ENCODE measurements around the gene SYT17.

Gene SYT17

GRCh38 chr16:19297454-19297853 is 129.4 kb downstream of the SYT17 start:
- H3K27ac ChIP-seq, result no peak overlapping the region
- ChIA-PET CTCF (interaction anchor here (0.6 kb wide), 1 partner anchor 32 kb away, joined by 4 read pairs; no protein-coding TSS in a partner anchor), POLR2A (ENCODE audit: low non-redundant PET) (no interaction called here)
- no peak for DNase-seq (ENCODE audit: low spot score)
- TF ChIP-seq CTCF (conservative IDR thresholded peaks at IDR 0.05; ENCODE audit: low read depth), result no peak

GRCh38 chr16:19299565-19299964 is 131.5 kb downstream of the SYT17 start:
- H3K27ac ChIP-seq, result no peak overlapping the region
- TF ChIP-seq CTCF (conservative IDR thresholded peaks at IDR 0.05; ENCODE audit: low read depth), result no peak
- no peak for DNase-seq (ENCODE audit: low spot score)
- POLR2A ChIA-PET (ENCODE audit: low non-redundant PET), result no interaction called here
- CTCF ChIA-PET, result interaction anchor here (0.5 kb wide), 1 partner anchor 211 kb away, joined by 4 read pairs; no protein-coding TSS in a partner anchor

- TF ChIP-seq CTCF (conservative IDR thresholded peaks at IDR 0.05; ENCODE audit: low read depth), result no peak
- POLR2A ChIA-PET (ENCODE audit: low non-redundant PET), result no interaction called here
- CTCF ChIA-PET, result no interaction called here
- DNase-seq (ENCODE audit: low spot score), result no peak
- no peak overlapping the region for H3K27ac ChIP-seq
Measured at GRCh38 chr16:19301931-19302330, 133.9 kb downstream of the SYT17 start.

- CTCF ChIA-PET, result interaction anchor here (0.6 kb wide), 1 partner anchor 191 kb away, joined by 4 read pairs; no protein-coding TSS in a partner anchor
- H3K27ac ChIP-seq, result no peak overlapping the region
- no peak for TF ChIP-seq CTCF (conservative IDR thresholded peaks at IDR 0.05; ENCODE audit: low read depth)
- POLR2A ChIA-PET (ENCODE audit: low non-redundant PET), result no interaction called here
- DNase-seq (ENCODE audit: low spot score), result peak; percentile 15
Measured at GRCh38 chr16:19304750-19305149, 136.7 kb downstream of the SYT17 start.

- TF ChIP-seq CTCF (conservative IDR thresholded peaks at IDR 0.05; ENCODE audit: low read depth), result no peak
- DNase-seq (ENCODE audit: low spot score), result no peak
- CTCF ChIA-PET, result interaction anchor here (0.6 to 0.7 kb wide), 2 partner anchors 49 to 192 kb away, joined by 3 to 4 read pairs; no protein-coding TSS in a partner anchor
- POLR2A ChIA-PET (ENCODE audit: low non-redundant PET), result no interaction called here
- no peak overlapping the region for H3K27ac ChIP-seq
Measured at GRCh38 chr16:19305443-19305842, 137.4 kb downstream of the SYT17 start.

GRCh38 chr16:19307587-19308241 is 139.7 kb downstream of the SYT17 start:
- TF ChIP-seq CTCF (conservative IDR thresholded peaks at IDR 0.05; ENCODE audit: low read depth), result no peak
- ChIA-PET CTCF (no interaction called here), POLR2A (ENCODE audit: low non-redundant PET) (no interaction called here)
- no peak for DNase-seq (ENCODE audit: low spot score)
- no peak overlapping the region for H3K27ac ChIP-seq
